ENCODE results near the gene TYW1.
"Not testable (repeated sequence)": the region's sequence is repeated elsewhere in the genome, so short reads cannot be mapped to it uniquely, and the experiment has no call there.

TYW1 gene

DNA sequence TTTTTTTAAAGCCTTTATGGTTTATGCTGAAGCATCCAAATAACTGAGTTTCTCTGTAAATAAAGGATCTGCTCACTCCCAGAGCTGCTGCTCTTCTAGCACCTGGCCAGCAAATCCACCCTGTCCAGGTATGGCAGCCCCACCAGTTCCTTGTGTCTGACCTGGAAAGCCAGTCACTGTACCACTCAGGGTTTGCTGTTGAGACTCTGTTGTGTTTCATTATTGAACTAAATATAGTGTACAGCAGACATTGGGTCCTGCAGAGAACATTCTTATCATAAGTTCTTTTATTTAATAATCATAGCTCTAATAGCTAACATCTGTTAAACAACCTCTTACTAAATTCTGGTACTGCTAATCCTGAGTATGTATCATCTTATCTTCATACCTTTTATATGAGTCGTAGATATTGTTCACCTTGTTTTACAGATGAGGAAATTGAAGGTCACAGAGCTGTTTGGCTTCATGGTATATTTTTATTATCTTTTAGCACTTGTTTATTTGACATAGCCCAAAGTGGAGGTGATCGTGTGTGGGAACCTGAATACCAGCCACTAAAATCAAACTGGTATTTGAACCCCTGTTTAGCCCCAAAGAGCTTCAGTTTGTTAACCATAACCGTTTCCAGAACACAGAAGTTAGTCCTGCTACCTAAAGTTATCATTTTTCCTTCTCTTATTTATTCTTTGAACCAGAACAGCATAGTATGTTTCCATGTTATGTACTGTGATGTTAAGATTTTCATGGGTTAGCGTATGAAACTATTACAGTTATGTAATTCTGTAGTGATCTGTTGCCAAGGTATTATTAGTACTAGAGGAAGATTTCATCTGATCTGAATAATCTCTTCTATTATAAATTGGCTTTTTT lies 139.2 kb downstream of the TYW1 start:
- DNase-seq (ENCODE audit: low spot score): not testable (repeated sequence)

- not testable (repeated sequence) for DNase-seq (ENCODE audit: low spot score)
Observed at GRCh38 chr7:67137489-67137888, 140.9 kb downstream of the TYW1 start.

- not testable (repeated sequence) for DNase-seq (ENCODE audit: low spot score)
Observed at GRCh38 chr7:67139876-67140275, 143.2 kb downstream of the TYW1 start.

GRCh38 chr7:67141001-67141400 lies 144.4 kb downstream of the TYW1 start:
- DNase-seq (ENCODE audit: low spot score): not testable (repeated sequence)

- not testable (repeated sequence) for DNase-seq (ENCODE audit: low spot score)
Observed at GRCh38 chr7:67143091-67143786, 146.6 kb downstream of the TYW1 start.

DNA sequence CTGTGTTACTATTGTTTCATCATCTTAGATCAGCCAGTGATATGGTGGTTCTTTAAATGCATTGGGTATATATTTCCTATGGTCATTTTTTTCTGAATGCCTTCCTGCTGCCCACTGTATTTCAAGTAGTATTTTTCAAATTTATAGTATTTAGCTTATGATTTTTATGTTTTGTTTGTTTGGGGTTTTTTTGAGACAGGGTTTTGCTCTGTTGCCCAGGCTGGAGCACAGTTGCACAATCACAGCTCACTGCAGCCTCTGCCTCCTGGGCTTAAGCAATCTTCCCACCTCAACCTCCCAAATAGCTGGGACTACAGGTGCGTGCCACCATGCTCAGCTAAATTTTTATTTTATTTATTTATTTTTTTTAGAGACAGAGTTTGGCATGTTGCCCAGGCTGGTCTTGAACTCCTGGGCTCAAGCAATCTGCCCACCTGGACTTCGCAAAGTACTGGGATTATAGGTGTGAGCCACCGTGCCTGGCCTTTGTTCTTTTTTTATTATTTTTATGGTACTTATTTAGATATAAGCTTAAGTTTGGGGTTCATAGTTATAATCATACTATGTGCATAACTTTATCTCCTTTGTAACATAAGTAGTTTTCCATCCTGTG lies 149.1 kb downstream of the TYW1 start:
- not testable (repeated sequence) for DNase-seq (ENCODE audit: low spot score)

GRCh38 chr7:67149131-67149530 lies 152.5 kb downstream of the TYW1 start:
- DNase-seq (ENCODE audit: low spot score): not testable (repeated sequence)

DNA sequence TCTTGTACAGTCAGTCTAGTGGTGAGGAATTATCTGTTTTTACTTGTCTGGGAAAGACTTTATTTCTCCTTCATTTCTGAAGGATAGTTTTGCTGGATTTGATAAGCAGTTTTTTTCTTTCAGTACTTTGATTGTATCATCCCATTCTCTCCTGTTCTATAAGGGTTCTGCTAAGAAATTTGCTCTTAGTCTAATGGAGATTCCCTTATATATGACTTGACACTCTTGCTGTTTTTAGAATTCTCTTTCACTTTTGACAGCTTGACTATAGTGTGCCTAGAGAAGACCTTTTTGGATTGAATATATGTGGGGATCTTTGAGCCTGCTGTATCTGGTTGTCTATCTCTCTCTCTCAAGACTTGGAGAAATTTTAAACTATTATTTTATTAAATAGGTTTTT lies 157.7 kb downstream of the TYW1 start:
- DNase-seq (ENCODE audit: low spot score): not testable (repeated sequence)

DNA sequence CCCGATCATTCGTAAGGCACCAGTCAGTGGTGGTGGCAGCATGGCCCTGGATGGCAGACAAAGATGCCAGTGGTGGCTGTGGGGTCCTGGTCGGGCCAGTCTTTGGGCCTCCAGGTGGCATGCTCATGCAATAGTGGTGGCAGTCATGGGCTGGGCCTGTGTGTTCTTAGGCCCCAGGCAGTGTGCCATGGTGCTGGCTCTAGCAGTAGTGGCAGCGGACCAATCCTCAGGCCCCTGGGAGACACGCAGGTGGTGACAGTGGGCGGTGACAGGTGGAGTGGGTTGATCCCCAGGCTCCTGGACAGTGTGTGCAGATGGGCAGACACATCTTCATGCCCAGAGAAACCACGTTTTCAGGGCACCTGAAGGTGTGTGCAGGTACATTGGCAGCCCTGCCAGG lies 159.4 kb downstream of the TYW1 start:
- not testable (repeated sequence) for DNase-seq (ENCODE audit: low spot score)

- not testable (repeated sequence) for DNase-seq (ENCODE audit: low spot score)
Observed at GRCh38 chr7:67163285-67163684, 166.7 kb downstream of the TYW1 start.

DNA sequence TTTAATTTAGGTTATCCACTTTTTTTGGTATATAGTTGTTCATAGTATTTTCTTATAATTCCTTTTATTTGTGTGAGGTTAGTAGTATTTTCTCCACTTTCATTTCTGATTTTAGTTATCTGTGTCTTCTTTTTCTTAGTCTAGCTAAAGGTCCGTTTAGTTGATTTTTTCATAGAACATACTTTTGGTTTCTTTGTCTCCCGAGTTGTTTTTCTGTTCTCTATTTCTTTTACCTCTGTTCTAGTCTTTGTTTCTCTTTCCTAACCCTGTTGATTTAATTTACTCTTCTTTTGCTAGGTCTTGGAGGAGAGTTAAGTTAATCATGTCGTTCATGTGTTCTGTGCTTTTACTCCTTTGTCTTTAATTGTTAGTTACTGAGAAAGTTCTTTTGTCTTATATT lies 174.5 kb downstream of the TYW1 start:
- not testable (repeated sequence) for DNase-seq (ENCODE audit: low spot score)

DNA sequence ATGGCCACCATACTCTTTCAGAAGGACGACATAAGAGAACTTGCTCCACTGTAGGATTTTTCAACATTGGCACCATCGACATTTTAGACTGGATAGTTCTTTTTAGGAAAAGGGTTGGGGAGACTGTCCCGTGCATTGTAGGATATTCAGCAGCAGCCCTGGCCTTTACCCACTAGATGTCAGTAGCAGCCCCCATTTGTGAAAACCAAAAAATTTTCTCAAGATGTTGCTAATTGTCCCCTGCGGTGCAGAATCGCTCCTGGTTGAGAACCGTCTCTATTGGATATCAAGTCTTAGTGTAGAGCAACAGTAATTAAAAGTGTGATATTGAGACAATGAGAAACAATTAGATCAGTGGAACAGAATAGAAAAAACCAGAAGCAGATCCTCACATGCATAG lies 180.1 kb downstream of the TYW1 start:
- DNase-seq (ENCODE audit: low spot score): not testable (repeated sequence)

DNA sequence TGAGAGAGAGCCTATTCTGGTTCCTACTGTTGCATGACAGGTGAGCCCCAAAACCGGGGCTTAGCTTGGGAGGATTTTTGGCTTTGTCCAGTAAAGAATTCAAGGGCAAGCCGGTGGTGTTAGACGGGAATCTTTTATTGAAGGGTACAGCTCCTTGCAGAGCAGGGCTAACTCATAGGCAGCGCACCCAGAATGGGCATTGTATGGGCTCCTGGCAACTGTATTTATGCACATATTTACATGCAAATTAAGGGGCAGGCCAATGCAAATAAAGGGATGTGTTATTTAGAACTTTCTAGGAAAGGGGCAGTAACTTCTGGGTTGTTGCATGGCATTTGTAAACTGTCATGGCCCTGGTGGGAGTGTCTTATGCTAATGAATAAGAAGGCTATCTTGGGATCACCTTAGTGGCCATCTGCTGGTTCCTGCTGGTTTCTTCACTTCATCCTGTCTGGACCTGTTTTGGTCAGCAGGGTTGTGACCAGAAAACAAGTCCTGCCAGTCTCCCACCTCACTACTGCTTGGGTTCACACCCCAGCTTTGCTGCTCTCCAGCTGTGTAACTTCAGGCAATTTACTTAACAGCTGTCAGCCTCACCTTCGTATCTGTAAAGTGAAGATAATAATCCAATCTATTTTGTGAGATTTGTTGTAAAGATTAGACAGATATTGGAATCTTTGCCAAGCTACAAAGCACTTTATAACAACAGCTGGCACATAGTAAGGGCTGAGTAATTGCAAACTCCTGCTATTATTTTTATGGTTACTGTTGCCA lies 182.5 kb downstream of the TYW1 start:
- DNase-seq (ENCODE audit: low spot score): not testable (repeated sequence)

- DNase-seq (ENCODE audit: low spot score): not testable (repeated sequence)
Observed at GRCh38 chr7:67182956-67183750, 186.5 kb downstream of the TYW1 start.

DNA sequence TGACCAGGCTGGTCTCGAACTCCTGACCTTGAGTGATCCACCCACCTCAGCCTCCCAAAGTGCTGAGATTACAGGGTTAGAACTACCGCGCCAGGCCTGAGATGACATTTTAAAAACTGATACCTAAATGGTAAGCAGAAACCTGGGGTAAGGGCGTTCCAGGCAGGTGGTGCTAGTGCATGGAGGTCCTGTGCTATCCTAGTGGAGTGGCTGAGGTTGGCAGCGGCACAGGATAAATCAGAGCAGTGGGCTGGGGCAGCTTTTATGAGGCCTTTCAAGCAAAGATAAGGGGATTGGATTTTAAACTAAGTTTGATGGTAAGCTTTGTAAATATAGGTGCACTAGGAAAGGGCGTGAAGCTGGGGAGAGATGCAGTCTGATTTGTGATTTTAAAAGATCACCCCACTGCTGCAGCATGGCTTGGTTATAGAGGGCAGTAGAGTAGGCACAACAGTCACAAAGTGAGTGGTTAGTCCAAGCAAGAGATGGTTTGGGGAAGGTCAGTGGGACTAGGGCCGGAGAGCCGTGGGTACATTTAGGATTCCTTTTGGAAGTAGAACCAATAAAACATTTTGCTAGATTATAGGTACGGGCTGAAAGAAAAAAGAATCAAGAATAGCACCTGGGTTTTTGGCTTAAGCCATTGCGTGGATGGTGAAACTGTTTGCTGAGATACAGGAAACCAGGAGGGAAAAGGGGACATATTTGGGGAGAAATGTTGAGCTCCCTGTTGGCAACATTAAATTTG lies 188.5 kb downstream of the TYW1 start:
- not testable (repeated sequence) for DNase-seq (ENCODE audit: low spot score)

GRCh38 chr7:67185660-67186129 lies 189.1 kb downstream of the TYW1 start:
- DNase-seq (ENCODE audit: low spot score): not testable (repeated sequence)

GRCh38 chr7:67189160-67189559 lies 192.5 kb downstream of the TYW1 start:
- DNase-seq (ENCODE audit: low spot score): not testable (repeated sequence)

DNA sequence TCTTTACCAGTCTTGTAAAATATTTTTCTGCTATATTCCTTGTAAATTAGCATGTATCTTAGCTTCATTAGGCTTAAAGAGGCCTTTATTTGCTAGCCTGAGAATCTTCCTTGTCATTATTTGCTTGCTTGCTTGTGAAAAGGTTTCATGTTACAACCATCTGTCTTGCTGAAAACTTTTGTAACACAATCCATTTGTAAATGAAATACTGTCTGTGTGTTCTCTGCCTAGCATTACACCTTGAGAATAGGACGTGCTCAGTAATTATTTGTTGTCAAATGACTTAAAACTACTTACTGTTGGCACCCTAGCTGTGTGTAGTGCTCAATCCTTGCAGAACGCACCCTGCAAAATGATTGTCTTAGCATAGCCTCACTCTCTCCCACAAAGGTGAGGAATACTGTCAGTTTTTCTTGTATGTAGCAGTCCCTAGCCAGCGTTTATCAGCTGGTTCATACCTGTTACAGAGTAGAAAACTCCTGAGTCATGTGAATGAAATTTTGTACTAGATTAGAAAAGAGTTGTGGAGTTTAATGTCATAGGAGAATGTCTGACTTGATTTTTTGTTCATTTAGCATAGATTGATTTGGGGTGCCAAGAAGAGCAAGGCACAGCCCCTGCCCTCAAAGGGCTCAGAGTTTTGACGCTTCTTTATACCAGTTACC lies 193.3 kb downstream of the TYW1 start:
- not testable (repeated sequence) for DNase-seq (ENCODE audit: low spot score)

DNA sequence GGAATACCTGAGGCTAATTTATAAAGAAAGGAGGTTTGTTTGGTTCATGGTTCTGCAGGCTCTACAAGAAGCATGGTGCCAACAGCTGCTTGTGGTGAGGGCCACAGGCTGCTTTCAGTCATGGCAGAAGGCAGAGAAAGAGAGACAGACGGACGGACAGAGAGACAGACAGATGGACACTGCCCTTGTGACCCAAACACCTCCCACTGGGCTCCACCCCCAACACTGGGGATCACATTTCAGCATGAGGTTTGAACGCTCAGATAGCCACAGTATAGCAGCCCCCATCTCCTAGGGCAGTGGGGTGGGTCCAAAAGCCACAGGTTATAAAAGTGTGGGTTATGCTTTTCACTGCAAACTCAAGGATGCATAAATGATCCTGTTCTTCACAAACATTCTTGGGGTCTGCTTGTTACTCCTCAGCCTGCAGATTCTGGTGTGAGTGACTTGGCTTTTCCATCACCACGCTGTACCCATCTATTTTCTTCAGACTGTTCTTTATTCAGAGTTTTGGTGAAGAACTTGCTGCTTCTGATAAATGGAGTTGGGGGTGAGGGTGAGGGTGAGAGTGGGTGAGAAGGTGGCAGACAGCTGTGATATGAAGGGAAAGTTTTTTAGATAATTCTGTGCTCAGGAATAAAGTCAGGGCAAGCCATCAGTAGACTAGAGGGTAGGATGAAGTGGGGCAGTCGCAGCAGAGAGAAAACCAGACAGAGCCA lies 194.5 kb downstream of the TYW1 start:
- DNase-seq (ENCODE audit: low spot score): not testable (repeated sequence)
